ENCODE measurements around the gene ORC5. TPM values are rescaled to one million over a fixed set of nuclear protein-coding genes. Genes with fewer than 3 reads are reported as not detected.

ORC5 gene
- total RNA-seq, 3 donors from 2014 or later: 36.1 to 39.7 (median 38.6) TPM

DNA sequence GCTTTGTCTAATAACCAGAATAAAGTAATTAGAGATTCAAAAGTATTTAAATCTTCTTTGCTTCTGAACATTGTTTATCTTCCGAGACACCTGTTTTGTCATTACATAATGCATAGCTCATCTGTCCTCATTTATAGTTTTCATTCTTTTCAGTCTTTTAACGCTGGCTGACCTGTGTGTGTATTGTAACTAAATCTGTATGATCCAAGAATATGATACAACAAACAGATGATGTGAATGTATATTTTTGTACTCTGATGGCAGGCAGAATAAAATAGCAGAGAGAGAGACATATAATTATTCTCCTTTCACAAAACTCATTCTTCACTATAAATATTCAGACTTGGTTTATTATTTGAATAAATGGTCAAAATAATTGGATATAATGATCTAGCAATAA lies 80.6 kb downstream of the ORC5 start:
- H3K9me3 Mint-ChIP-seq: no peaks in the 10 kb centered on the region
- peaks cover 50% of the 10 kb centered on the region for H3K36me3 Mint-ChIP-seq (ENCODE audit: insufficient read depth)
- DNase-seq: no peak
- H3K4me1 Mint-ChIP-seq (ENCODE audit: low read depth): no peaks in the 10 kb centered on the region
- H3K4me3 Mint-ChIP-seq: no peak overlapping the region
- no peak for ATAC-seq
- H3K27me3 Mint-ChIP-seq (ENCODE audit: low read depth): no peaks in the 10 kb centered on the region

DNA sequence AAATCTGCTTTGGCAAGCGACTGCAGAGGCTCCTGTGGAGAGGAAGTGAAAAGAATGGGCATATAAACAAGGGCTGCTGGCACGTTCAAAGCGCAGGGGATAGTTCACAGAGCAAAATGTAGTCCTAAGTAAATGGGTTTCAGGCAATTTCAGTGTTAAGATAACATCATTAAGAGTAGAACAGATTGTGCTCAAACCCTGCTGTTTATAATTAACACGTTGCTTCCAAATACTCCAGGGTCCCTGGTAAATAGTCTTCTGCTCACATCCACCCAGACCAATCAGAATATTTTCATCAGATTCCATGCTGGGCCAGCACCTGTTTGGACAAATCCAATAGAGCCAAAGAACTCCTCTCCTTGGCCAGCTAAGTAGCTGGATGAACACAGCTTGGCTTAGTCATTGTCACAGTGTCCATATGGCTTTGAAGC lies 81.4 kb downstream of the ORC5 start:
- no peaks in the 10 kb centered on the region for H3K27me3 Mint-ChIP-seq (ENCODE audit: low read depth)

DNA sequence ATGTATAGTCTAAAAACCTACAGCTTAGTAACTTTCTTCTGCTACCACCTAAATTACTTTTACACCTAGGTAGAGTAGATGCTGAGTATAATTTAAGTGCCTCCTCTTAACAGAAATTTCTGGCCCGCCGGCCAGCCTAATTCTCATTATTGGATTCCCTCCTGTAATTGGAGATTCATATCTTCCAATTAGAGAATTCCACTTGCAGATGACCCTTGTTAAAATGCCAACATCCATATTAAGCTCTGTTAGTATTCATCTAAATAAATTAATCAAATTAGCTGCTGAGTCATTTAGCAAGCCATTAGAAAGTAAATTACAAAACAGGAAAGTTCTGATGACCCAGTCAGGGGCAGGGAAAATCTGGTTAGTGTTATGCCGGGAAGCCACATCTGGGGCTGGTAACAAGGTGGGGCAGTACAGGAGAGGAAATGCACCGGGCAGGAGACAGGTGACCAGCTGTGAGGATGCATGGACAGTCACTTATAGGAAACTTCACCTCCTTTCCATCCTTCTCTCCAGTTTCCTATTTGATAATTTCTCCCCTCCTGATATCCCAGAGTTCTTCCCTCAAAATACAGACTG lies 82.8 kb downstream of the ORC5 start:
- no peaks in the 10 kb centered on the region for H3K4me1 Mint-ChIP-seq (ENCODE audit: low read depth)

More for the DNA sequence above, 81.4 kb downstream of the ORC5 start:
- Mint-ChIP-seq H3K9me3 (peaks cover 5% of the 10 kb centered on the region), H3K4me1 (ENCODE audit: low read depth) (no peaks in the 10 kb centered on the region), H3K4me3 (no peak overlapping the region), H3K36me3 (ENCODE audit: insufficient read depth) (peaks cover 52% of the 10 kb centered on the region)
- ATAC-seq (no peak), DNase-seq (no peak)

DNA sequence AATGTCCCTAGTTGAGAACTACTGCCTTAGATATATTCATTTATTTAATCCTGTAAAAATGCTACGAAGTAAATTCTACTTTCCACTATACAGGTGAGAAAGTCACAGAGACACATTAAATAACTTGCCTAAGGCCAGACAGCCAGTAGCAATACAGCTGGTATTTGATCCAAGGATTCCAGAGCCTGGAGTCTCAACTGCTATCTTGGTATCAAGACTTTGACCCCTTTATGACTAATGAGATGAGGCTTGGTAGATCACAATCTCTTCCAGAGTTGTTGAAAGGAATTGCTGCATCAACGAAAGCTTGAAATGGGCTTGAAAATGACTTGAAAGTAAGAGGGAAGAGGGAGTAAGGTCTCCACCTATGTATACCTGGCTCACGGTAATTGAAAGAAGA lies 83.3 kb downstream of the ORC5 start:
- H3K4me3 Mint-ChIP-seq: no peak overlapping the region
- peaks cover 8% of the 10 kb centered on the region for H3K9me3 Mint-ChIP-seq
- ATAC-seq: no peak
- DNase-seq: no peak
- no peaks in the 10 kb centered on the region for H3K27me3 Mint-ChIP-seq (ENCODE audit: low read depth)
- no peaks in the 10 kb centered on the region for H3K4me1 Mint-ChIP-seq (ENCODE audit: low read depth)
- peaks cover 33% of the 10 kb centered on the region for H3K36me3 Mint-ChIP-seq (ENCODE audit: insufficient read depth)

More for the DNA sequence above, 82.8 kb downstream of the ORC5 start:
- DNase-seq: no peak
- Mint-ChIP-seq H3K27me3 (ENCODE audit: low read depth) (no peaks in the 10 kb centered on the region), H3K9me3 (peaks cover 8% of the 10 kb centered on the region), H3K4me3 (no peak overlapping the region), H3K36me3 (ENCODE audit: insufficient read depth) (peaks cover 37% of the 10 kb centered on the region)
- no peak for ATAC-seq

DNA sequence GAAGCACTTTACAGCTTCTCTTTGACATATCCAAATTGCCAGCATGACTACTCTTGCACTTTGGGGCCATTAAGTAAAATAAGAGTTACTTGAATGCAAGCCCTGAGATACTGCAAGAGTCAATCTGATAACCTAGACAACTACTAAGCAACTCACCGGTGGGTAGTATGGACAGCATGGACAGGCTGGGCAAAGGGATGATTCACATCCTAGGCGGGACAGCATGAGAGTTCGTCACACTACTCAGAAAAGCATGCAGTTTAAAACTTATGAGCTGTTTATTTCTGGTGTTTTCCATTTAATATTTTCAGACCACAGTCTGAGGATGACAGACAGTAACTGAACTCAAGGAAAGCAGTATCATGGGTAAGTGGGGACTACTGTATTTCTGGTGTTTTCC lies 84.0 kb downstream of the ORC5 start:
- Mint-ChIP-seq H3K9me3 (peaks cover 8% of the 10 kb centered on the region), H3K4me1 (ENCODE audit: low read depth) (no peaks in the 10 kb centered on the region), H3K27me3 (ENCODE audit: low read depth) (peaks cover 1% of the 10 kb centered on the region), H3K4me3 (no peak overlapping the region), H3K36me3 (ENCODE audit: insufficient read depth) (peaks cover 29% of the 10 kb centered on the region)
- no peak for ATAC-seq
- DNase-seq: no peak

DNA sequence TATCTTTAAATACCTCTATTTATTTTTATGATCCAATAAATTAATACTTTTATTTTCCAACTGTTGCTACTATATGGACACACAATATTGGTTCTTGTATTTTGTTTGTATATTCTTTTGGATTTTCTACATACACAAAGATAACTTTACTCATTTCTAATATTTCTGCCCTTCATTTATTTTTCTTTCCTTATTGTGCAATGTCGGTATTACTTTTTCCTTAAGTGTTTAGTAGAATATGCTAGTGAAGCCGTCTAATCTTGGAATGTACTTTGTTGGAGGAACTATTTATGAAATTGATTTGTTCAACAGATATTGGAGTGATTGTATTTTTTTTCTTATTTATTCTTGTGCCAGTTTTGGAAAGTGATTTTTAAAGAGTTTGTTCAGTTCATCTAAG lies 94.0 kb downstream of the ORC5 start:
- H3K27me3 Mint-ChIP-seq (ENCODE audit: low read depth): no peaks in the 10 kb centered on the region
- no peak for ATAC-seq
- no peaks in the 10 kb centered on the region for H3K4me1 Mint-ChIP-seq (ENCODE audit: low read depth)
- H3K9me3 Mint-ChIP-seq: no peaks in the 10 kb centered on the region
- H3K4me3 Mint-ChIP-seq: no peak overlapping the region
- H3K36me3 Mint-ChIP-seq (ENCODE audit: insufficient read depth): no peaks in the 10 kb centered on the region
- no peak for DNase-seq

DNA sequence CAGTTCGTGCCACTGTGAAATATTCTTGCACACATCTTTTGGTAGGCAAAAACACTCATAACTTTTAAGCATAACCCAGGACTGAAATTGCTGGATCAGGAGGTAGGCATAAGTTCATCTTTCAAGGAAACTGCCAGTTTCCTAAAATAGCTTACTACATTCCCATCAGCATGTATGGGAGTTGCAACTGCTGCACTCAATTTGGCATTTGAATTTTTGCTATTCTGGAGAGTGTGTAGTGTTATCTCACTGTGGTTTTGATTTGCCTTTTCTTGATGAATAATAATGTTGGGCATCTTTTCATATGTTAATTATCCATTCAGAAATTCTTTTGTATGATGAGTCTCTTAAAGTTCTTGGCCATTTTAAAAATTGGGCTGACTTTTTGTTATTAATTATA lies 95.2 kb downstream of the ORC5 start:
- H3K27me3 Mint-ChIP-seq (ENCODE audit: low read depth): no peaks in the 10 kb centered on the region
- no peaks in the 10 kb centered on the region for H3K9me3 Mint-ChIP-seq
- H3K4me1 Mint-ChIP-seq (ENCODE audit: low read depth): no peaks in the 10 kb centered on the region
- ATAC-seq: no peak
- no peak overlapping the region for H3K4me3 Mint-ChIP-seq
- H3K36me3 Mint-ChIP-seq (ENCODE audit: insufficient read depth): no peaks in the 10 kb centered on the region
- DNase-seq: no peak

DNA sequence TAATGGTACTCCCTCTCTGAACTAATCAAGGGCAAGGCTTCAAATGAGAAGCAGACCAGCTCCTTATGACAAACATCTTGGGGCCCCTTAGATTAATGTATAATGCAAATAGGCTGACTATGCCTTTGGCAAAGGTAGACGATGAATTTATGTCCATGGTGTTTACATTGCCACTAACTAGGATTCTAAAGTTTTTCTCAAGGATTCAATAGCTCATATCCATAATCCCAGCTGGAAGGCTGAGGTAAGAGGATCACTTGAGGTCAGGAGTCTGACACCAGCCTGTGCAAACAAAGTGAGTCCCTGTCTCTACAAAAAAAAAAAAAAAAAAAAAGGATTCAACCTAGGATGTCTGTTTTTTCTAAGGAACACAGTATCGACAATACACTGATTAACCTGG lies 96.5 kb downstream of the ORC5 start:
- H3K27me3 Mint-ChIP-seq (ENCODE audit: low read depth): no peaks in the 10 kb centered on the region
- H3K9me3 Mint-ChIP-seq: no peaks in the 10 kb centered on the region
- H3K4me3 Mint-ChIP-seq: no peak overlapping the region
- ATAC-seq (no peak), DNase-seq (no peak)
- no peaks in the 10 kb centered on the region for H3K4me1 Mint-ChIP-seq (ENCODE audit: low read depth)
- H3K36me3 Mint-ChIP-seq (ENCODE audit: insufficient read depth): no peaks in the 10 kb centered on the region

DNA sequence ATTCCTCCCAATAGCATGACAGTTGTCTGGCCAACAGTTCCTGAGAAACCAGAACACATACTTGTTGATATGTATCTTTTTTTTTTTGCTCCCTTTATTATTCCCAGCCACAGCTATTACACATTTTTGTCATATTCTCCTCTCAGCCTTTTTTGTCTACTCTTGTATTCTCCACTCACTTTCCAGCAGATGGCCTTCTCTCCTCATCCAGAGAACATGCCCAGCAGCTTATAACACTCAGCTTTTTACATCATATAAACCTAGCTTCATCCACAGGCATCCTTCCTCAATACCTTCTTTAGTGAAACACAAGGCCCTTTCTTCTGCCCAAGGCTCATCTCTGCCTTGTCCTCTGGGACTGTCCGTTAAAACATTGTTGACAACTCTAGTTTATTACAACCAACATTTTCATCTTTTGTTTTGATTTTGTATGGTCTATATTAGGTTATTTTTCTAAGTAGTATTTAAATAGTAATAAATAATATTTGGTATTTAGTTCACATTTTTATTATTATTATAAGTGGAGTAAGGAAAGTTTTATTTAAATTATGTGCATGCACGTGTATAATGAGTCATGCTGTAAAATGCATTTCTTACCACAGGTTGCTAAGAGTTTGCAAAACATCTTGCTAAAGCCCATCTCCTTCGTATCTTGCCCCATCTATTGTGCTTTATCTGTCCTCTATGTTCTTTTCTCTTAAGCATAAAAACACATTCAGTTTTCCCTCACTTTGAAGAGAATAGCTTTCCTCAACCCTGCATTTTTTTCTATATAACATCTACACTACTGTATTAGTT lies 101.5 kb downstream of the ORC5 start:
- Mint-ChIP-seq H3K27me3 (ENCODE audit: low read depth) (no peaks in the 10 kb centered on the region), H3K9me3 (no peaks in the 10 kb centered on the region), H3K36me3 (ENCODE audit: insufficient read depth) (no peaks in the 10 kb centered on the region), H3K4me3 (no peak overlapping the region), H3K4me1 (ENCODE audit: low read depth) (no peaks in the 10 kb centered on the region)
- no peak for ATAC-seq
- no peak for DNase-seq

DNA sequence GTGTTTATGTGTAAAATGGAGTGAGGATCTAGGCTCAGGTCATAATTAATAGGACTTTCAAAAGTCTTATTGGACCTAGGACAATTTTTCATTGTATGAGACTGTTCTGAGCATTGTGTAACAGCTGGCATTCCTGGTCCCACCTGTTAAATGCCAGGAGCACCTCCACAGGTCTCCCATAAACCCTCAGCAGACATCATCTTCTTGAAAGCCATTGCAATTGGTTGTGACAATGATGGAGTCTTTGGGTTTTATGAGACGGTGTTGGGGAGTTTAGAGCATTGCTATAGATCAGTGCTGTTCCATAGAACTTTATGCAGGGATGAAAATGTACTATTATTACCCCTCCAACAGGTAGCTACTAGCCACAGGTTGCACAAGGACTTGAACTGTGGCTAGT lies 108.9 kb downstream of the ORC5 start:
- Mint-ChIP-seq H3K36me3 (ENCODE audit: insufficient read depth) (no peaks in the 10 kb centered on the region), H3K4me1 (ENCODE audit: low read depth) (no peaks in the 10 kb centered on the region), H3K4me3 (no peak overlapping the region), H3K9me3 (no peaks in the 10 kb centered on the region), H3K27me3 (ENCODE audit: low read depth) (peaks cover 4% of the 10 kb centered on the region)
- no peak for ATAC-seq
- no peak for DNase-seq

DNA sequence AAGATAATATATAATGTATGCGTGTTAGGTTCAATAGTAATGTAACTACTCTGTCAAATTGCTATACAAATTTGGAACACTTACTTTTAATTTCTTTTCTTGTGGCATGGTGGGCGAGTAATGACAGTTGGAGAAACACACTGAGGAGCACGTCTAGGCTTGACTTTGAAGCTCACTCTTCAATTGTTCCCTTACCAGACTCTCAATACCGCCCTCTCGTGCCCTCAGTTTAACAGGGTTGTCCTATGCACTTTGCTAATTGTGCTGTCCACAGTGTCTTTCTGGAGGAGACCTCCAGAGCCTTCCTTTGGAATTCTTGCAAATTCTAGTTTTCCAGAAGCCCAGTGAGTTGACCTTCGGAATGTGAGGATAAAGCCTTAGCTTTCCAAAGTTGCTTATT lies 111.1 kb downstream of the ORC5 start:
- H3K4me3 Mint-ChIP-seq: no peak overlapping the region
- DNase-seq (no peak), ATAC-seq (no peak)
- no peaks in the 10 kb centered on the region for H3K36me3 Mint-ChIP-seq (ENCODE audit: insufficient read depth)
- H3K4me1 Mint-ChIP-seq (ENCODE audit: low read depth): no peaks in the 10 kb centered on the region
- H3K9me3 Mint-ChIP-seq: no peaks in the 10 kb centered on the region
- H3K27me3 Mint-ChIP-seq (ENCODE audit: low read depth): peaks cover 7% of the 10 kb centered on the region

DNA sequence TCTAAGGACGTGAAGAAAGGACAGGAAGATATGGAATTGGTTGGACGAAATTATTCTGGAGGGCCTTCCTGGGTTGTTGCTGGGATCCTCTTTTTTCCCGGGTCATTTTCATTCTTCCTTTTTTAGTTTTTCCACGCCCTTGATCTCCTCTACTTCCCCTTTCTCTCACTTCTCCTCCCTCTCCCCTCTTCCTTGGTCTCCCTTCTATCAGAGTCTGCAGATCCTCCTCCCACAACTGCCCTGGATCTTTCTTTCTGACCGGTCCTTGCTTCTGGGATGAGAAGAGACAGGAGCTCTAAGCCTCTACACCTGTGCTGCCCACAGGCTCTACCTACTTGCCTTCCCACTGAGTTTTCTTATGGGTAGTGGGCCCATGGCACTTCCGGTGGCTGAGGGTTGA lies 114.7 kb downstream of the ORC5 start:
- Mint-ChIP-seq H3K4me1 (ENCODE audit: low read depth) (no peaks in the 10 kb centered on the region), H3K4me3 (no peak overlapping the region), H3K36me3 (ENCODE audit: insufficient read depth) (no peaks in the 10 kb centered on the region), H3K9me3 (no peaks in the 10 kb centered on the region), H3K27me3 (ENCODE audit: low read depth) (peaks cover 11% of the 10 kb centered on the region)
- DNase-seq: no peak
- no peak for ATAC-seq

DNA sequence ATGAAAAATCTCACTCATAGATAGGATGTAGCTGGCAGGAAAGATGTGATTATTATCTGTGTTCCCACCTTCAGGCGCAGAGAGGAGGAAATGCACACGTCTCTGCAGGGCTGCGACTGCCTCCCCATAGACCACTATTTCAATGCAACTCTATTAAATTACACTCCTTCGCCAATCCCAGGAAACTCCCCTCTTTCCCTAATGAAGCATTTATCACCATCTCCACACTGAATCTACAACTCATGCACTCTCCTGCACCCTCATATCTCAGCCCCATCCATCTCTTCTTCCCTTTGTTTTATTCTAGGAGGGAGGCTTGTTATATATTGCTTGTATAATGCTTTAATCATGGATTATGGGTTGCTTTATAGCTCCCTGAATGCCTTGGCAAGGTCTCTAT lies 116.6 kb downstream of the ORC5 start:
- DNase-seq (no peak), ATAC-seq (no peak)
- no peaks in the 10 kb centered on the region for H3K9me3 Mint-ChIP-seq
- no peak overlapping the region for H3K4me3 Mint-ChIP-seq
- no peaks in the 10 kb centered on the region for H3K36me3 Mint-ChIP-seq (ENCODE audit: insufficient read depth)
- H3K4me1 Mint-ChIP-seq (ENCODE audit: low read depth): no peaks in the 10 kb centered on the region
- peaks cover 11% of the 10 kb centered on the region for H3K27me3 Mint-ChIP-seq (ENCODE audit: low read depth)

DNA sequence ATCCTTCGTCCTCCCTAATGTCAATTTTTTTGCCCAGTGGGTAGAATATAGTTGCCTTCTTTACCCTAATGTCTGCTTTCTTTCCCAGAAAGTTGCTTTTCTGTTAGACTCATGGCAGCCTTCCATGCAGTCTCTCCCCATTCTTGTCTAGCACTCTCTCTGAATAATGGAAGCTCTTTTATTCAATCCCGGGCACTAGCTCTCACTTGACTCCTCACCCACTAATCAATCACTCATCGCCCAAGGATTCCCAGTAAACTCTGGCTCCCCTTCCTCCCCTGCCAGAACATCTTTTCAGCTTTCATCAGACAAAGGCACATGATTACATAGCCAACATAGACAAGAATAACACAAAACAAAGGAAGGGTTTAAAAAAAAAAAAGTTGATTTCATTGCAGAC lies 118.2 kb downstream of the ORC5 start:
- H3K27me3 Mint-ChIP-seq (ENCODE audit: low read depth): peaks cover 7% of the 10 kb centered on the region
- no peaks in the 10 kb centered on the region for H3K36me3 Mint-ChIP-seq (ENCODE audit: insufficient read depth)
- H3K4me3 Mint-ChIP-seq: no peak overlapping the region
- DNase-seq: no peak
- no peaks in the 10 kb centered on the region for H3K4me1 Mint-ChIP-seq (ENCODE audit: low read depth)
- H3K9me3 Mint-ChIP-seq: no peaks in the 10 kb centered on the region
- ATAC-seq: no peak

DNA sequence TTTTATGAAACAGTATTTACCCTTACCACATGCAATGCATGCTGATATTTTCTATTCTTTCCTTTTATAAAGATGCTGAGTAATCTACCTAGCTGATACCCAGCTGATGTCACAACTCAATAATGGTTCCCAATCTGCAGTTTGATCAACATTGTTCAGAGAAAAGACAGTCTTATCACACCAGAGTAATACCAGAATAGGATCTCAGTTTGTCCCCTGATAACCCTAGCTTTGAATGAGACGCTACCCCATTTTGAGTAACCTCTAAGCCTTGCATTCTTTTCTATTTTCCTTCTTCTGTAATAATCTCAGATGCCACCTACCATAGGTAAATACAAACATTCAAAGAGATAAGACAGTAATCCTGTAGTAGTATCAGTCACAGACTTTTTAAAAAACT lies 118.8 kb downstream of the ORC5 start:
- peaks cover 11% of the 10 kb centered on the region for H3K27me3 Mint-ChIP-seq (ENCODE audit: low read depth)
- no peak for ATAC-seq
- H3K4me3 Mint-ChIP-seq: no peak overlapping the region
- no peaks in the 10 kb centered on the region for H3K9me3 Mint-ChIP-seq
- H3K36me3 Mint-ChIP-seq (ENCODE audit: insufficient read depth): no peaks in the 10 kb centered on the region
- H3K4me1 Mint-ChIP-seq (ENCODE audit: low read depth): no peaks in the 10 kb centered on the region
- no peak for DNase-seq

Data from activated T-cell treated with anti-CD3 and anti-CD28 coated beads, Interleukin-2, amount 50 U/mL, for 4 hours (primary cell).